Mesothelial cell of epicardium (in vitro differentiated cells): Measurements from ENCODE around the gene EMILIN1. TPM values are rescaled to one million over a fixed set of nuclear protein-coding genes. Genes with fewer than 3 reads are reported as not detected.
A peak's percentile ranks its signal among the peaks of the same experiment; 100 is the strongest.

Experiments used
- DNase-seq, 2 experiments: peaks; one replicate each; pipeline ENCODE4 v3.0.0; 2021; ENCODE audit warnings: low spot score in 2 of 2; ENCODE audit not compliant: unreplicated experiment in 2 of 2
- H3K27ac Mint-ChIP-seq: 2 replicates; pipeline ENCODE4 v1.8.0; 2021; ENCODE audit warnings: mixed read lengths
- H3K27me3 Mint-ChIP-seq: 2 replicates; pipeline ENCODE4 v1.8.0; 2021; ENCODE audit warnings: low read depth, mixed read lengths
- H3K36me3 Mint-ChIP-seq: 2 replicates; pipeline ENCODE4 v1.8.0; 2021; ENCODE audit warnings: mixed read lengths
- H3K4me1 Mint-ChIP-seq: 2 replicates; pipeline ENCODE4 v1.8.0; 2021; ENCODE audit warnings: mixed read lengths
- H3K4me3 Mint-ChIP-seq: 2 replicates; pipeline ENCODE4 v1.8.0; 2021; ENCODE audit warnings: mild to moderate bottlenecking, moderate library complexity, mixed read lengths
- H3K9me3 Mint-ChIP-seq: 2 replicates; pipeline ENCODE4 v1.8.0; 2021; ENCODE audit warnings: mixed read lengths
- total RNA-seq: library from RNA; stranded (reverse); gene quantifications from 3 replicates; pipeline ENCODE4 v1.2.1, GENCODE V29; 2021
- TF ChIP-seq, protein P1 (sequence below): fragments of 200-600 bp; sonication (generic); IDR thresholded peaks from one replicate; pipeline ENCODE4 v1.5.0; 2021; ENCODE audit warnings: antibody characterized with exemption; ENCODE audit not compliant: unreplicated experiment

Gene EMILIN1
- 170 to 179 TPM (median 172 TPM) in 3 replicates for total RNA-seq

- DNase-seq = peak; percentile 69 to 74
- Mint-ChIP-seq H3K27ac (peak within 1 kb of the TSS; percentile 90), H3K4me1 (peaks cover 57% of the 10 kb centered on the region), H3K4me3 (peak within 1 kb of the TSS; percentile 77), H3K36me3 (no peaks in the 10 kb centered on the region), H3K27me3 (no peaks in the 10 kb centered on the region), H3K9me3 (no peaks in the 10 kb centered on the region)
- TF ChIP-seq, protein P1, sequence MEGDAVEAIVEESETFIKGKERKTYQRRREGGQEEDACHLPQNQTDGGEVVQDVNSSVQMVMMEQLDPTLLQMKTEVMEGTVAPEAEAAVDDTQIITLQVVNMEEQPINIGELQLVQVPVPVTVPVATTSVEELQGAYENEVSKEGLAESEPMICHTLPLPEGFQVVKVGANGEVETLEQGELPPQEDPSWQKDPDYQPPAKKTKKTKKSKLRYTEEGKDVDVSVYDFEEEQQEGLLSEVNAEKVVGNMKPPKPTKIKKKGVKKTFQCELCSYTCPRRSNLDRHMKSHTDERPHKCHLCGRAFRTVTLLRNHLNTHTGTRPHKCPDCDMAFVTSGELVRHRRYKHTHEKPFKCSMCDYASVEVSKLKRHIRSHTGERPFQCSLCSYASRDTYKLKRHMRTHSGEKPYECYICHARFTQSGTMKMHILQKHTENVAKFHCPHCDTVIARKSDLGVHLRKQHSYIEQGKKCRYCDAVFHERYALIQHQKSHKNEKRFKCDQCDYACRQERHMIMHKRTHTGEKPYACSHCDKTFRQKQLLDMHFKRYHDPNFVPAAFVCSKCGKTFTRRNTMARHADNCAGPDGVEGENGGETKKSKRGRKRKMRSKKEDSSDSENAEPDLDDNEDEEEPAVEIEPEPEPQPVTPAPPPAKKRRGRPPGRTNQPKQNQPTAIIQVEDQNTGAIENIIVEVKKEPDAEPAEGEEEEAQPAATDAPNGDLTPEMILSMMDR = no peak
Observed at GRCh38 chr2:27078267-27079194, at the start of gene EMILIN1. Gene EMILIN1 (plus strand): TSS chr2:27078615. CDS start chr2:27079066, 451 bp downstream.

- Mint-ChIP-seq H3K4me1 (peaks cover 21% of the 10 kb centered on the region), H3K27ac (no peak overlapping the region), H3K27me3 (no peaks in the 10 kb centered on the region), H3K36me3 (peaks cover 5% of the 10 kb centered on the region), H3K9me3 (no peaks in the 10 kb centered on the region), H3K4me3 (no peak overlapping the region)
- DNase-seq = no peak
- TF ChIP-seq, protein P1 = no peak
Observed at GRCh38 chr2:27029051-27029450, 49.4 kb upstream of the EMILIN1 start.

DNA sequence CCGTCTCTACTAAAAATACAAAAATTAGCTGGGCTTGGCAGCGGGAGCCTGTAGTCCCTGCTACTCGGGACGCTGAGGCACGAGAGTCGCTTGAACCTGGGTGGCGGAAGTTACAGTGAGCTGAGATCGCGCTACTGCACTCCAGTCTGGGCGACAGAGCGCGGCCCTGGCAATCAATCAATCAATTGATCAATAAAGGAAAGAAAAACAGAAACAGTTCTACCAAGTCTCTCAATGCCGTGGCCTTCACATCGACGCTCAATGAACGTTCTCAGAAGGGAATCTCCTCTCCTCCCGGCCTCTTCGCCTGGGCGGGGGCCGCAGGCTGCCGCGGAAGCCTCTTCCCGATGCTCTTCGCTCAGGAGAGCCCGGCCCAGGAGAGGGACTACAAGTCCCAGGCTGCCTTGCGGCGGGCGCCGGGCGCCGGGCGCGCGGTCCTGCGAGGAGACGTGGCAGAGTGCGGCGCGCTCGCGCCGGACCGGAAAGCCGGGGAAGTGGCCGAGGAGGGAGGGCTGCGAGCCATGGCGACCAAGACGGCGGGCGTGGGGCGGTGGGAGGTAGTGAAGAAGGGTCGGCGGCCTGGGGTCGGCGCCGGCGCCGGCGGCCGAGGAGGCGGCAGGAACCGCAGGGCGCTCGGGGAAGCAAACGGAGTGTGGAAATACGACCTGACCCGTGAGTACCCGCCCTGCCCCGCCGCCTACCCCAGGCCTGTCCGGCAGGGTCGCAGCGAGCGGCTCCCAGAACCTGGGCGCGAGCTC is 45.7 kb upstream of the EMILIN1 start, which contains the start of gene TMEM214:
Gene TMEM214 (plus strand): TSS at position 471 of the 758 bp plus-strand sequence. CDS start 51 bp downstream, at position 522.
- TF ChIP-seq, protein P1 = no peak
- DNase-seq = peak; percentile 72 to 83
- peak within 1 kb of the TSS; percentile 95 for H3K4me3 Mint-ChIP-seq
- no peaks in the 10 kb centered on the region for H3K27me3 Mint-ChIP-seq
- peaks cover 10% of the 10 kb centered on the region for H3K36me3 Mint-ChIP-seq
- H3K9me3 Mint-ChIP-seq = no peaks in the 10 kb centered on the region
- peak within 1 kb of the TSS; percentile 79 for H3K27ac Mint-ChIP-seq
- H3K4me1 Mint-ChIP-seq = peaks cover 27% of the 10 kb centered on the region

- H3K4me1 Mint-ChIP-seq = peaks cover 27% of the 10 kb centered on the region
- peak overlapping the region; percentile 45 for H3K27ac Mint-ChIP-seq
- H3K36me3 Mint-ChIP-seq = peaks cover 7% of the 10 kb centered on the region
- no peaks in the 10 kb centered on the region for H3K27me3 Mint-ChIP-seq
- H3K9me3 Mint-ChIP-seq = no peaks in the 10 kb centered on the region
- peak overlapping the region; percentile 95 for H3K4me3 Mint-ChIP-seq
- TF ChIP-seq, protein P1 = no peak
- DNase-seq = no peak
Observed at GRCh38 chr2:27033253-27033852, 45.1 kb upstream of the EMILIN1 start.

DNA sequence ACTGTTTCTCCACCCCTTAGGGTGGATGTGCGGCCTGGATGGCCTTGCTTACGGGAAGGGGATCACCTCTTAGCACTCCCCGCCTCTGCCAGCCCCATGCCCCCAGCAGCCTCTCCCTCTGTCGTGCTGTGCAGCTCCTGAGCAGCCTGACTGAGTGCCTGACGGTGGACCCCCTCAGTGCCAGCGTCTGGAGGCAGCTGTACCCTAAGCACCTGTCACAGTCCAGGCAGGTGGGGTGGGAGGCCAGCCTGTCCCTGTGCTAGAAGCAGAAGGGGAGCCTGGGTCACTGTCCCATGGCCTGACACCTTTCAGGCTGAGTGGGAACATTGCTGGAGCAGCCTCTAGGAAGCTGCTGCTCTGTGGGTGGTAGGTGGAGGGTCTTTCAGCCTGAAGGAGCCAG is 40.4 kb upstream of the EMILIN1 start:
- H3K36me3 Mint-ChIP-seq = peaks cover 13% of the 10 kb centered on the region
- TF ChIP-seq, protein P1 = no peak
- no peaks in the 10 kb centered on the region for H3K27me3 Mint-ChIP-seq
- no peak for DNase-seq
- no peak overlapping the region for H3K4me3 Mint-ChIP-seq
- no peaks in the 10 kb centered on the region for H3K9me3 Mint-ChIP-seq
- no peak overlapping the region for H3K27ac Mint-ChIP-seq
- H3K4me1 Mint-ChIP-seq = peaks cover 16% of the 10 kb centered on the region
